ENCODE data around the gene HNRNPA0. TPM values are rescaled to one million over a fixed set of nuclear protein-coding genes. Genes with fewer than 3 reads are reported as not detected.

HNRNPA0 gene
- total RNA-seq, 1 donor from 2014 or later = 57.1 TPM

DNA sequence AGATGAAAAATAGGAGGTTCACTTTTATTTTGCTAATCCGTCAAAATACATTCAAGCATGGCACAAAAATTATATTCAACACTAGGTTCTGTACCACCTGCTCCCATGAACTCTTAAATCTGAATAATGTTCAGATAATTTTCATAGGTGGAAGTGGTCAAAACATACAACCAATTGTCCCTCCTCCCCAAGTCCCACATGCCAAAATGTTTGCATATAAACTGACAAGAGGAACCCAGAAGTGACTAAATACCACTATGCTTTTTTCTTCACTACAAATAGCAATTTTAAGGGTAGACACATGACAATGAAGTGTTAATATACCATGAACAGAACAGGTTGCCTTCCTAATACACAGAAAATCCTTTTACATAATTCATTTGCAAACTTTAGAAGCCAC lies 3.7 kb downstream of the HNRNPA0 start:
- no peak overlapping the region for H3K27ac Mint-ChIP-seq (ENCODE audit: unreplicated experiment)
- TF ChIP-seq, protein P1, sequence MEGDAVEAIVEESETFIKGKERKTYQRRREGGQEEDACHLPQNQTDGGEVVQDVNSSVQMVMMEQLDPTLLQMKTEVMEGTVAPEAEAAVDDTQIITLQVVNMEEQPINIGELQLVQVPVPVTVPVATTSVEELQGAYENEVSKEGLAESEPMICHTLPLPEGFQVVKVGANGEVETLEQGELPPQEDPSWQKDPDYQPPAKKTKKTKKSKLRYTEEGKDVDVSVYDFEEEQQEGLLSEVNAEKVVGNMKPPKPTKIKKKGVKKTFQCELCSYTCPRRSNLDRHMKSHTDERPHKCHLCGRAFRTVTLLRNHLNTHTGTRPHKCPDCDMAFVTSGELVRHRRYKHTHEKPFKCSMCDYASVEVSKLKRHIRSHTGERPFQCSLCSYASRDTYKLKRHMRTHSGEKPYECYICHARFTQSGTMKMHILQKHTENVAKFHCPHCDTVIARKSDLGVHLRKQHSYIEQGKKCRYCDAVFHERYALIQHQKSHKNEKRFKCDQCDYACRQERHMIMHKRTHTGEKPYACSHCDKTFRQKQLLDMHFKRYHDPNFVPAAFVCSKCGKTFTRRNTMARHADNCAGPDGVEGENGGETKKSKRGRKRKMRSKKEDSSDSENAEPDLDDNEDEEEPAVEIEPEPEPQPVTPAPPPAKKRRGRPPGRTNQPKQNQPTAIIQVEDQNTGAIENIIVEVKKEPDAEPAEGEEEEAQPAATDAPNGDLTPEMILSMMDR (IDR thresholded peaks at IDR 0.05; ENCODE audit: unreplicated experiment) = no peak
- H3K27me3 Mint-ChIP-seq (ENCODE audit: unreplicated experiment) = peaks cover 8% of the 10 kb centered on the region
- no peak for DNase-seq (ENCODE audit: low spot score)
- peaks cover 24% of the 10 kb centered on the region for H3K4me1 Mint-ChIP-seq (ENCODE audit: unreplicated experiment)
- no peaks in the 10 kb centered on the region for H3K9me3 Mint-ChIP-seq (ENCODE audit: unreplicated experiment)
- H3K36me3 Mint-ChIP-seq (ENCODE audit: low read depth, unreplicated experiment) = peaks cover 17% of the 10 kb centered on the region
- H3K4me3 Mint-ChIP-seq (ENCODE audit: unreplicated experiment) = peak overlapping the region; percentile 61

DNA sequence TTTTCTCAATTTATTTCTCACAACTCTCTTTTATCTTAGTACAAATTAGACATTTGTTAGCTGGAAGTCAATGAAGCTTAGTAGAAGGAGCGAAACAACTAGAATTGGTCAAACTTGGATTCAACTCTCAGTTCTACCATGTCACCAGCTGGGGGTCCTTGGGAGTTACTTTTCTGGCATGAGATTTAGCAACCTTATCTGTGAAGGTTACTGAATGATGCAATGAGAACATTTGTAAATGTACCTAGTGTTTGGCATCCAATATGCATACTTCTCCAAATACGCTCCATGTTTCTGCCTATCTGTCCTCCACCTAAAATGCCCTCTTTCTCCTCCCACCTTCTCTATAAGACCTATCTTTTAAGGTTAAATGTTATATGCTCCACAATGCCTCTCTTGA lies 6.3 kb downstream of the HNRNPA0 start:
- TF ChIP-seq, protein P1 (IDR thresholded peaks at IDR 0.05; ENCODE audit: unreplicated experiment) = no peak
- Mint-ChIP-seq H3K36me3 (ENCODE audit: low read depth, unreplicated experiment) (peaks cover 12% of the 10 kb centered on the region), H3K27me3 (ENCODE audit: unreplicated experiment) (peaks cover 2% of the 10 kb centered on the region), H3K27ac (ENCODE audit: unreplicated experiment) (no peak overlapping the region), H3K9me3 (ENCODE audit: unreplicated experiment) (no peaks in the 10 kb centered on the region), H3K4me3 (ENCODE audit: unreplicated experiment) (no peak overlapping the region), H3K4me1 (ENCODE audit: unreplicated experiment) (peaks cover 28% of the 10 kb centered on the region)
- no peak for DNase-seq (ENCODE audit: low spot score)

DNA sequence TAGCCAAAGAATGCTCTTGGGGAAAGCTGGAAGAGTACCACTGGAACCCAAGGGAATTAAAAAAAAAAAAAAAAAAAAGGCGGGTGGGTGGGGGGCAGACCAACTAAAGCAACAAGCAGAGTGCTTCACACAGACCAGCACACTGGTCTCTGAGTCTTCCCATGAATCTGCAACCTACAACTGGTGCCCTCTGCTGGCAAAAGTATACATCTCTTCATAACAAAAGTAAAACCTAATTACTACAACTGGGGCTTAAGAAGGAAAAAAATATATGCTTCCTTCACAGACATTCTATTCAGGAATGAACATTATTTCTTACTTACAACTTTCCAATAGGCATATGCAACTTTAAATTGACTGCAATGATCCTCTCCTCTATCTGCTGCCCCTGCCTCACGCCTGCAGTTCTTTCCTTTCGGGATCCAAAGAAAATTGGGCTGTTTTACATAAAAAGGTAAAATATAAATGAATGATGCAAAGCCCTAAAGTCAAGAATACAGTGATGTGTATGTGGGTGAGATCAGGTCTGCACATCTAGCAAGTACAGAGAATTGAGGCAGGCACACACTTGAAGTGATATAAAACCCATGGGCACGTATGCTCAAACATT lies 11.0 kb downstream of the HNRNPA0 start:
- Mint-ChIP-seq H3K4me3 (ENCODE audit: unreplicated experiment) (no peak overlapping the region), H3K36me3 (ENCODE audit: low read depth, unreplicated experiment) (peaks cover 5% of the 10 kb centered on the region), H3K27ac (ENCODE audit: unreplicated experiment) (no peak overlapping the region), H3K9me3 (ENCODE audit: unreplicated experiment) (no peaks in the 10 kb centered on the region), H3K4me1 (ENCODE audit: unreplicated experiment) (peaks cover 10% of the 10 kb centered on the region), H3K27me3 (ENCODE audit: unreplicated experiment) (peaks cover 4% of the 10 kb centered on the region)
- DNase-seq (ENCODE audit: low spot score) = peak; percentile 62
- TF ChIP-seq, protein P1 (IDR thresholded peaks at IDR 0.05; ENCODE audit: unreplicated experiment) = peak; percentile 67

DNA sequence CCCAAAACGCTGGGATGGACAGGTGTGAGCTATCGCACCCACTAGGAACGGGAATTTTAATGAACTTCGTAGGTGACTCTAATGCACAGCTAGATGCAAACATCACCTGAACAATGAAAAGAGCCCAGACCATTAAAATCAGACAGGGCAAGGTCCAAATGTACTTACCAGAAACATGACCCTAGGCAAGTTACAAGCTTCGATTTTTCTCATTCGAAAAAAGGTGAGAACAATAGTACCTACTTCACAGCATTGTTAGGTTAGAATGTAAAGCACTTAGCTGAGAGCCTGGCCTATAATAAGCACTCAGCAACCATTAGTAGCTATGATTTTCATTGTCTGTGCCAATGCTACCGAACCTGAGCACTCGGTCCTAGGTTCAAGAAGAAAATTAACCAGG lies 12.4 kb downstream of the HNRNPA0 start:
- no peak overlapping the region for H3K27ac Mint-ChIP-seq (ENCODE audit: unreplicated experiment)
- peaks cover 7% of the 10 kb centered on the region for H3K27me3 Mint-ChIP-seq (ENCODE audit: unreplicated experiment)
- peaks cover 10% of the 10 kb centered on the region for H3K36me3 Mint-ChIP-seq (ENCODE audit: low read depth, unreplicated experiment)
- peaks cover 10% of the 10 kb centered on the region for H3K4me1 Mint-ChIP-seq (ENCODE audit: unreplicated experiment)
- H3K9me3 Mint-ChIP-seq (ENCODE audit: unreplicated experiment) = peaks cover 4% of the 10 kb centered on the region
- TF ChIP-seq, protein P1 (IDR thresholded peaks at IDR 0.05; ENCODE audit: unreplicated experiment) = no peak
- H3K4me3 Mint-ChIP-seq (ENCODE audit: unreplicated experiment) = no peak overlapping the region
- no peak for DNase-seq (ENCODE audit: low spot score)

DNA sequence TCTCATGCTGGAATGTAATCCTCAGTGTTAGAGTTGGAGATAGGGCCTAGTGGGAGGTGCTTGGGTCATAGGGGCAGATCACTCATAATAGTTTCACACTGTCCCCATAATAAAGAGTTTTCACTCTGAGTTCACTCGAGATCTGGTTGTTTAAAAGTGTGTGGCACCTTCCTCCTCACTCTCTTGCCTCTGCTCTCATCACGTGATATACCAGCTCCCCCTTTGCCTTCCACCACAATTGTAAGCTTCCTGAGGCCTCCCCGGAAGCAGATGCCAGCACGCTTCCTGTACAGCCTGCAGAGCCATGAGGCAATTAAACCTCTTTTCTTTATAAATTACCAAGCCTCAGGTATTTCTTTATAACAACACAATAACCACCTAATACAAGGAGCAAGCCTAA lies 14.4 kb downstream of the HNRNPA0 start:
- Mint-ChIP-seq H3K9me3 (ENCODE audit: unreplicated experiment) (peaks cover 4% of the 10 kb centered on the region), H3K27me3 (ENCODE audit: unreplicated experiment) (peaks cover 7% of the 10 kb centered on the region), H3K36me3 (ENCODE audit: low read depth, unreplicated experiment) (peaks cover 10% of the 10 kb centered on the region), H3K4me3 (ENCODE audit: unreplicated experiment) (no peak overlapping the region), H3K4me1 (ENCODE audit: unreplicated experiment) (peaks cover 10% of the 10 kb centered on the region), H3K27ac (ENCODE audit: unreplicated experiment) (no peak overlapping the region)
- TF ChIP-seq, protein P1 (IDR thresholded peaks at IDR 0.05; ENCODE audit: unreplicated experiment) = no peak
- no peak for DNase-seq (ENCODE audit: low spot score)

Measured in endothelial cell (in vitro differentiated cells).